PFSK-1 (cell line): ENCODE results near the gene SUCO.

Source experiments
- FOXP2 ChIP-seq: optimal IDR thresholded peaks from 2 replicates; pipeline ENCODE3; 2011; ENCODE audit warnings: borderline replicate concordance, control low read depth, inconsistent platforms; ENCODE audit not compliant: insufficient read depth; ENCODE audit errors: extremely low read length, extremely low read depth
- POLR2AphosphoS5 ChIP-seq: IDR thresholded peaks from 2 replicates; pipeline ENCODE4 v1.6.1; 2012; ENCODE audit warnings: low read depth, mild to moderate bottlenecking, control low read depth, low read length, moderate library complexity
- REST ChIP-seq, 2 experiments: IDR thresholded peaks; 2 replicates each; pipeline versions ENCODE4 v1.6.1 to v1.8.0; 2011 to 2012; ENCODE audit warnings: low read depth in 2 of 2, low read length in 2 of 2, control low read depth in 1 of 2, inconsistent platforms in 1 of 2, mild to moderate bottlenecking in 1 of 2, moderate library complexity in 1 of 2; ENCODE audit not compliant: insufficient read depth in 1 of 2
- SIN3A ChIP-seq: IDR thresholded peaks from 2 replicates; pipeline ENCODE4 v1.6.1; 2012; ENCODE audit warnings: mild to moderate bottlenecking, low read length, moderate library complexity, borderline replicate concordance; ENCODE audit not compliant: insufficient read depth
- TAF1 ChIP-seq: IDR thresholded peaks from 2 replicates; pipeline ENCODE4 v1.6.1; 2012; ENCODE audit warnings: low read length, control low read depth, borderline replicate concordance; ENCODE audit not compliant: insufficient read depth

Gene SUCO

GRCh38 chr1:172582889-172583288 lies 49.9 kb downstream of the SUCO start:
- TF ChIP-seq FOXP2 (no peak), REST (IDR thresholded peaks at IDR 0.05; ENCODE audit: insufficient read depth in 1 of 2, low read depth in 2 of 2, low read length in 2 of 2) (no peak), POLR2AphosphoS5 (no peak), TAF1 (no peak), SIN3A (no peak)

- TF ChIP-seq POLR2AphosphoS5 (no peak), SIN3A (no peak), REST (IDR thresholded peaks at IDR 0.05; ENCODE audit: insufficient read depth in 1 of 2, low read depth in 2 of 2, low read length in 2 of 2) (no peak), TAF1 (no peak), FOXP2 (no peak)
Observed at GRCh38 chr1:172585348-172585747, 52.4 kb downstream of the SUCO start.

- no peak for TF ChIP-seq POLR2AphosphoS5
- TF ChIP-seq FOXP2, result no peak
- no peak for TF ChIP-seq REST (IDR thresholded peaks at IDR 0.05; ENCODE audit: insufficient read depth in 1 of 2, low read depth in 2 of 2, low read length in 2 of 2)
- no peak for TF ChIP-seq TAF1
- no peak for TF ChIP-seq SIN3A
Observed at GRCh38 chr1:172585861-172586260, 52.9 kb downstream of the SUCO start.

GRCh38 chr1:172588296-172589291 lies 55.6 kb downstream of the SUCO start:
- TF ChIP-seq FOXP2 (peak; percentile 40), REST (IDR thresholded peaks at IDR 0.05; ENCODE audit: insufficient read depth in 1 of 2, low read depth in 2 of 2, low read length in 2 of 2) (no peak)

- TF ChIP-seq POLR2AphosphoS5 (no peak), REST (IDR thresholded peaks at IDR 0.05; ENCODE audit: insufficient read depth in 1 of 2, low read depth in 2 of 2, low read length in 2 of 2) (no peak), SIN3A (no peak), TAF1 (no peak), FOXP2 (no peak)
Observed at GRCh38 chr1:172589553-172589952, 56.6 kb downstream of the SUCO start.
